ENCODE results near the gene SLC6A13.

SLC6A13 gene

GRCh38 chr12:212715-213526 is 49.7 kb downstream of the SLC6A13 start:
- DNase-seq: no peak

GRCh38 chr12:212415-212714 is 50.3 kb downstream of the SLC6A13 start:
- no peak for DNase-seq

- no peak for DNase-seq
Observed at GRCh38 chr12:211639-212414, 50.8 kb downstream of the SLC6A13 start.

GRCh38 chr12:211142-211465 is 51.5 kb downstream of the SLC6A13 start:
- DNase-seq: no peak

DNA sequence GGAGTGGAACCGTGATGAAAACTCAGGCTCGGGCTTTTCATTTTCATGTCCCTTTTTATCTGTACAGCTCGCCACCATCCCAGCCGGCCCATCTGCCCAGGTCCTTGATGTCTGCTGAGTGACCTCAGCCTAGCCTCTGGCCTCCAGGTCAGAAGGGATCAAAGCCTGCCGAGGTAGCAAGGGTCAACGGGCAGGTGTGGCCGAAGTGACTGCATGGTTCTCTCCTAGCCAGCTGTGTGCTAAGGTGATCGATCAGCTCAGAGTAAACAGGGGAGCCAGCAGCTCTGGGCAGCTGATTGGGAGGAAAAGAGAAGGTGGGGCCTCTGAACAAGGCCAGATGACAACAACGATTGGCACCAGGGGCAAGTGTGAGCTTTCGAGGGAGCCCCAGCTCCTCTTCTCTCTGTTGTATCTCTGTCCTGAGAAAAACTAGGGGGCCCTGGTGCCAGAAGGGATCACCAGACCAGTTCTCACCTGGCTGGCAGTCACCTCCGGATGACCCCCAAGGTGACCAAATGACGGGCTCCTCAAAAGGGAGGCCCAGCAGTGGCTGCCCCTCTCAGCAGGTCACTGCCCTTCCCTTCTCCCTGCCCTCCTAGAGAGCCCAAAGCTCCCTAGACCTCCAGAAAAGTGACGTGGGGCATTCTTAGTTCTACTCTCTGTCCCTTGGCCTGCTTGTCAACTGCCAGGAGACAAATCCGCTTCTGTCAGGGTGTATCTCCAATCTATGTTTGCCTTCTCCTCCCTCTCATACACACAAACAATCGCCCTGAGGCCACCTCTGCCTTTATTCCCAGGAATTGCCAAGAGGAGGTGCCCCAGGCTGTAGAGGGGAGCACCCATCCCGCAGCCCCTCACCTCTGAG is 52.1 kb downstream of the SLC6A13 start:
- DNase-seq: no peak

- DNase-seq: no peak
Observed at GRCh38 chr12:209851-210250, 52.8 kb downstream of the SLC6A13 start.

DNA sequence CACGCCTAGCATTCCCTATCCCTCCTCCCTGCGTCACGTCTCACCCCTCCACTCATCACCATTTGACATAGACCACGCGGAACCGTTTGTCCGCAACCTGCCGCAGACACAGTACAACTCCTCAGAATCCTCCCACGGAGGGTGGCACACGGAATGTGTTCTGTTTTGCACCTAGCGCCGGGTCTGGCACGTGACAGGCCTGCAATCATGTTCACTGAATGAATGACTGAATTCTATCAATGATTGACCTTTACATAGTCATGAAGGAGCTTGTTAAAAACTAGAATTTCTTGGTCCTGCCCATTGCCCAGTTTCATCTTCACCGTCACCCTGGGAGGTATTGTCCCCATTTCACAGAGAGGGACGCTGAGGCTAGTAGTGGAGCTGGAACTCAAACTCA is 53.4 kb downstream of the SLC6A13 start:
- no peak for DNase-seq

- no peak for DNase-seq
Observed at GRCh38 chr12:208813-209212, 53.8 kb downstream of the SLC6A13 start.

- no peak for DNase-seq
Observed at GRCh38 chr12:207804-208203, 54.8 kb downstream of the SLC6A13 start.

DNA sequence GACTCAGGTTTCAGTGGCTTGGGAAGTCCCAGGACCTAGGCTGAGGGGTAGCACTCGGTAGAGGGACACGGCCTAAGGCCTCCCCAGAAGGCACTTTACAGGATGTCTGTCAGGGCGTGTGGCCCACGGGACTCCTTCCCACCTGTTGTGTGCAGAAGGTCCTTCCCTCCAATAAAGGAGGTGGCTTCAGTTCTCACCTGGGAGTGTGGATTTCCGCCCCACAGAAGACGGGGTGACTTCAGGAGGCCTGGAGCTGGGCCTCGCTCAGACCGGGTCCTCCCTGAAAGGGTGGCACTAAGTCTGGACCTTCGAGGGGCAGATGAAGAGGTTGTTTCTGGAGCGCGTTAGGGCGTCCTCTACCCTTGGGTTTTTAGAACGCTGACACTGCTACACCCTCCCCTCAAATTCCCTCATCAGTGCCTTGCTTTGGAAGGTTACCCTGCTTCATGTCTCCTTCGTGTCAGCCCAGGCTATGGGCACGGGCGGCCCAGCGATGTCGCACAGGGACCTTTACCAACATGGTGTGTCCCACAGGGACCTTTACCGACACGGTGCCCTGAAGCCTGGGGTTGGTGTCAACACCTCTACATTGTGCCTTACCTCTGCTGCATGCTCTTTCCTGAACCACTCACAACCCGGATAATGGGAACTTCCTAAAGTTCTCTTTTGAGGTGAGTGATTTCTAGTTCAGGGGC is 55.7 kb downstream of the SLC6A13 start:
- DNase-seq: no peak

- DNase-seq: no peak
Observed at GRCh38 chr12:205026-205425, 57.6 kb downstream of the SLC6A13 start.

DNA sequence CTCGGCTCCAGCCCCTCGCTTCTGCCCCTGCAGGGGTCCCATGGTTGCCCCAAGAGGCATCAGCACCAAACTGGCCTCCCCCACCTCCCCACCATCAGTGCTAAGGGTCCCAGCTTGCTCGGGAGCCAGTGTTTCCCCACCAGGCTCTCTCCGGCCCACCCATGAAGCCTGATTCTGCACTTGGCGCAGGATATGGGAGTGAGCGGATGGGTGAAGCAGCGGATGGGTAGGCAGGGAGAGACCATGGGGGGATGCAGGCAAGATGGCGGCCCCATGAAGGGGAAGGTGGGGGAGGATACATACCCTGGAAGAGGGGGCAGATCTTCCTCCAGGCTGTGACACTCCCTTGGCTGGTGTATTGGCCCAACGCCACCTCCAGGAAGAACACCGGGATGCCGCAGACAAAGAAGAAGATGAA is 58.4 kb downstream of the SLC6A13 start:
- no peak for DNase-seq

DNA sequence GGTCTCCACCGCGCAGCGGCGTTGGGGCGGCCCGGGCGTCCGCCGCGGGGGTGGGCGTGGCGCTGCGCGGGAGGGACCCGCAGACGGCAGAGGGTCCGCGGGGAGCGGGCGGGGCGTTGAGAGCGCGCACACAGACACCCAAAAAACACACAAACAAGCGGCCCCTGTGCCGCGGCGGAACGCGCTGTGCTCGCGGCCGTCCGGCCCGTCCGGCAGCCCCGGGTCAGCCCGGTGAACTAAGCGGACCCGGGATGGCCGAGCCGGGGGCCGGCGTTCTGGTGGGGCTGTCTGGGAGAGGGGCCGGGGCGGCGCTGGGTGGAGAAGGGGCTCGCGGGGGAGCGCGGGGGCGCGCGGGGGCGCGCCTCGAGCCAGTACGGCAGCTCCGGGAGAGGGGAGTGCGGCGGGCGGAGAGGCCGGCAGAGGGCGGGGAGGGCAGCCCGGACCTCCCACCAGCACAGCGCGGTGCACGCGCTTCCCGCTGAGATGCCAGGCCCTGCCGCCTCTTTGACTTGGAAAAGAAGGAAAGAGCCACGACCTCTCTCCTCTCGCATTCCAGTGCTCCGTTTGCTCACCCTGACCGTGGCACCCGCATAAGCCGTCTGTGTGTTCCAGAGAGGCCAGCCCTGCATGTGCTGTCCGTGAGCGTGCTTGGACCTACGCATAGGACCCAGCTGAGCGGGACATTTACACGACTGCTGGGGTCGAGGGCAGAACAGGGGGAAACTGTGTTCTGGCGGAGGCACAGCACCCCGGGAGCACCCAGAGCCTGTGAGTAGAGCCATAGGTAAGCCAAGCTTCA is 59.0 kb downstream of the SLC6A13 start:
- DNase-seq: no peak

GRCh38 chr12:203074-203461 is 59.6 kb downstream of the SLC6A13 start:
- no peak for DNase-seq

DNA sequence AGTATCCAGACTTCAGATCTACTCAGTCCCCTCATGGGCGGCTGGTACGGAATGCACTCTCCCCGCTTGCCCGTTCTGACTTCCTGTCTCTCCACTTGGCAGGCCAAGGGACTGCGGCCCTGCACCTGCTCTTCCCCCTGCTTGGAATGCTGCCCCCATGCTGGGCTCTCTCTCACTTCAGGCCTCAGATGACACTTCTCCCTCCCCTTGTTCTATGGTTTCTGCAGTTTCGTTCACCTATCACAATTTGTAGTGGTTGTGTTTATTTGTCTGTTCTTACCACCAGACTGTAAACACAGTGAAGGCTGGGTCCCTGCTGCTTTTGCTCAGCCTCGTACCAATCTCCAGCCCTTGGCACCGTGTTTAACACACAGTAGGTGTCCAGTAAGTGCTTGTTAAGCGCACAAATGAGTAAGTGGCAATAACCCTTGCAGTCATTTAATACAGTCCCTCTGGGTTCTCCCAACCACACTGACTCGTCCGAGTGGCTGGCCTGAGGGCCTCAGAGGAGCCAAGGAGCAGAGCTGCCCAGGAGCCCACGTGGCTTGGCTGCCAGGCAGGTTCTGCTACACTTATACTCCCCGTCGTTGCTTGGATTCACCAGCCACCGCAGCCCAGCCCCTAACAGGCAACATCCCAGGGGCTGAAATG is 60.4 kb downstream of the SLC6A13 start:
- DNase-seq: no peak

DNA sequence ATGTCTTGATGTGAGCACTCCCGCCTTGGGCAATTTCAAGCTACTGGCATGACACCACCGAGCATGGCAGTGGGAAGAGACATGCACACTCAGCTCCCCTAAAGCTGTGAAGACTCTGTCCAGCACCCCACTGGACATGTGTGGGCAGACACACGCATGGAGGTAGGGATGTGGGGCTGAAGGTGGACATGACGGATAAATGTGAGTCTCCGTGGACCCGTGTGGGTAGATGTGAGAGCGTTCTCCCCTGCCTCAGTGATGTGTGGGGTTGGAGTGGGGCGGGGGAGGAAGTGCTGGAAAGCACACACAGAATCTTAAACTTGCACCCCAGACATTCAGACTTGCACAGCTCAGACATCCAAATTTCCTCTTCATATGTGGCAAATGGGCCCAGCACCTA is 61.3 kb downstream of the SLC6A13 start:
- DNase-seq: no peak

DNA sequence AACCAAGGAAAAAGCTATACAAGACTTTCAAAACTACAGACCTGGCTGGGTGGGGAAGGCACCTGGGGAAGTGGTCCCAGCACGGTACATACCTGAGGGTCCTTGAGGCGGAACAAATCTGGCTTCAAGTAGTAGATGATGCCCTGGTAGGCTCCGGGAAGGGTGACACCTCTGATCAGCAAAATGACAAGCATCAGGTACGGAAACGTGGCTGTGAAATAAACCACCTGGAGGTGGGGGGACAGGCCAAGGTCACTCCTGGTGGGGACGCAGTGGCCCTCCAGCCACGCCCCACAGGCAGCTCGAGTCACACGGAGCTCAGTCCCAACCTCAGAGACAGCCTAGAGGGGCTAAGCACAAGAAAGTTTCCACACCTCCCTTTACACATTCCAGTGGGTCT is 63.9 kb downstream of the SLC6A13 start:
- no peak for DNase-seq

DNA sequence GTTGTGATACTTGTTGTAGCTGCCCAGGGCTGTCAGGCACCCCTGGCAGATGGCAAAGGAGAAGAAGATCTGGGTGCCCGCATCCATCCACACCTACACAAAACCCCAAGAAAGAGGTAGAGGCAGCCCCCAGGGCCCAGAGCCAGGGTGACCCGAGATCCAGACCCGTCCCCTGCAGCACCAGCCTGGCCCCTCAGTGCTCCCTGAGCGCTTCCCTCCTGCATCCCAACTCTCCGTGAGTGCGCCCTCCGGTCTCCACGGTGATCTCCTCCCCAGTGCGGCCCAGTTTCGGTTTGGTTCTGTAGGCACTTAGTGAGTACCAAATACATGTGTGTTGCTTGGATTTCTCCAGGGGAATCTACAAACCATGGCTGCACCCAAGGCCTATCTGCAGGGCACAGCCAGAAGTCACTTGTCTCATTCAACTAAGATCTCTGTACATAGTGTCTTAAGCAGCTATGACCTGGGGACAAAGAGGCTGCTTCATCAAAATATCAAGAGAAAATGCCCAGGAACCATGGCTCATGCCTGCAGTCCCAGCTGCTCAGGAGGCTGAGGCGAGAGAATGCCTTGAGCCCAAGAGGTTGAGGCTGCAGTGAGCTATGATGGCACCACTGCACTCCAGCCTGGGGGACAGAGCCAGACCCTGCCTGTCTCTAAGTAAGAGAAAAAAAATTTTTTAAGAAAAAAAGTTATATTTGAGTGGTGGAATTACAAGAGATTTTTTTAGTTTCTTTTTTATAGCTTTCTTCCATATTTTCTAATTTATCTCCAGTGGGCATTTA is 64.5 kb downstream of the SLC6A13 start:
- DNase-seq: no peak

- no peak for DNase-seq
Observed at GRCh38 chr12:197347-197746, 65.3 kb downstream of the SLC6A13 start.

DNA sequence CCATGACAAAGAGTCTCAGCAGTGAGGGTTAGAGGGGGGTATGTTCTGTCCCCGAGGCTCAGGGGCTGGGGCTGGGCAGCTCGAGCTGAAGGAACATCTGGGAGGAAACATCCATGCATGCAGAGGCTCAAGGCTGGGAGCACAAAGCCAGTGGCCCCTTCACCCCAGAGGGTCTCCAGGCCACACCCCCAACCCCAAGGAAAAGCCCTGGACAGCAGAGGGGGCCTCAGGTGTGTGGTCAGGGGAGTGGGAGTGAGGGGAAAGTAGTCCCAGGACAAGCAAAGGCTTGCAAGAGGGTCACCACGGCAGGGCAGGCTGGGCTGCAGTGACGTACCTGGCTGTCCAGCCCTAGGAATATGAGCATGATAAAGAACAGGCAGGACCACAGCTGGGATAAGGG is 66.2 kb downstream of the SLC6A13 start:
- DNase-seq: no peak

GRCh38 chr12:195951-196350 is 66.7 kb downstream of the SLC6A13 start:
- no peak for DNase-seq
